Mesenchymal stem cell (in vitro differentiated cells and primary cell): ENCODE data around the gene CACNA1C.

Experiments used
- DNase-seq: peaks from one replicate; pipeline ENCODE4 v3.0.0-alpha.2; 2013
- H2AFZ ChIP-seq: one replicate; pipeline ENCODE4 v1.6.1; 2013; ENCODE audit warnings: low read depth, mild to moderate bottlenecking, control low read depth, inconsistent platforms, low read length, moderate library complexity
- H2AK5ac ChIP-seq: 2 replicates; pipeline ENCODE4 v1.6.1; 2013; ENCODE audit warnings: low read length, moderate library complexity, mild to moderate bottlenecking, inconsistent platforms; ENCODE audit not compliant: severe bottlenecking
- H2BK120ac ChIP-seq: one replicate; pipeline ENCODE4 v1.6.1; 2013; ENCODE audit warnings: low read depth, mild to moderate bottlenecking, inconsistent platforms, low read length, moderate library complexity
- H2BK12ac ChIP-seq, 2 experiments: one replicate each; pipeline ENCODE4 v1.6.1; 2013; ENCODE audit warnings: inconsistent platforms in 2 of 2, low read length in 2 of 2, mild to moderate bottlenecking in 2 of 2, moderate library complexity in 2 of 2, control low read depth in 1 of 2
- H2BK15ac ChIP-seq: one replicate; pipeline ENCODE4 v1.6.1; 2013; ENCODE audit warnings: mild to moderate bottlenecking, low read depth, inconsistent platforms; ENCODE audit not compliant: poor library complexity, severe bottlenecking
- H2BK5ac ChIP-seq: 2 replicates; pipeline ENCODE4 v1.6.1; 2013; ENCODE audit warnings: low read depth, mild to moderate bottlenecking, low read length, control low read depth, inconsistent platforms; ENCODE audit not compliant: poor library complexity, severe bottlenecking
- H3K14ac ChIP-seq, 2 experiments: one replicate each; pipeline ENCODE4 v1.6.1; 2013; ENCODE audit warnings: inconsistent platforms in 2 of 2, low read length in 2 of 2, control low read depth in 1 of 2, mild to moderate bottlenecking in 1 of 2, moderate library complexity in 1 of 2
- H3K18ac ChIP-seq, 2 experiments: one replicate each; pipeline ENCODE4 v1.6.1; 2013; ENCODE audit warnings: inconsistent platforms in 2 of 2, low read length in 2 of 2, control low read depth in 1 of 2, low read depth in 1 of 2, mild to moderate bottlenecking in 1 of 2
- H3K23ac ChIP-seq, 2 experiments: one replicate each; pipeline ENCODE4 v1.6.1; 2013; ENCODE audit warnings: inconsistent platforms in 2 of 2, low read length in 2 of 2, mild to moderate bottlenecking in 2 of 2, moderate library complexity in 2 of 2, control low read depth in 1 of 2
- H3K27ac ChIP-seq: 2 replicates; pipeline ENCODE4 v1.5.1; 2013; ENCODE audit warnings: mild to moderate bottlenecking, moderate library complexity, low read length, control low read depth, inconsistent platforms; ENCODE audit not compliant: poor library complexity, severe bottlenecking
- H3K27me3 ChIP-seq, 2 experiments: 2 replicates each; pipeline versions ENCODE4 v1.6.1 to v1.7.0; 2013; ENCODE audit warnings: low read length in 2 of 2, mild to moderate bottlenecking in 2 of 2, moderate library complexity in 2 of 2, control low read depth in 1 of 2, inconsistent platforms in 1 of 2; ENCODE audit not compliant: control insufficient read depth in 1 of 2, insufficient read depth in 1 of 2
- H3K36me3 ChIP-seq, 2 experiments: 2 replicates each; pipeline versions ENCODE4 v1.6.1 to v1.7.0; 2013; ENCODE audit warnings: low read length in 2 of 2, control low read depth in 1 of 2, inconsistent platforms in 1 of 2, low read depth in 1 of 2, mild to moderate bottlenecking in 1 of 2; ENCODE audit not compliant: insufficient read depth in 2 of 2, control insufficient read depth in 1 of 2
- H3K4ac ChIP-seq, 2 experiments: one replicate each; pipeline ENCODE4 v1.6.1; 2013; ENCODE audit warnings: inconsistent platforms in 2 of 2, low read length in 2 of 2, mild to moderate bottlenecking in 2 of 2, moderate library complexity in 2 of 2, control low read depth in 1 of 2, low read depth in 1 of 2
- H3K4me1 ChIP-seq: 2 replicates; pipeline ENCODE4 v1.6.1; 2013; ENCODE audit warnings: low read depth, low read length, control low read depth; ENCODE audit not compliant: control insufficient read depth, insufficient read depth
- H3K4me2 ChIP-seq: 2 replicates; pipeline ENCODE4 v1.6.1; 2013; ENCODE audit warnings: low read length, mild to moderate bottlenecking, inconsistent platforms; ENCODE audit not compliant: poor library complexity, severe bottlenecking
- H3K4me3 ChIP-seq, 2 experiments: 2 replicates each; pipeline versions ENCODE4 v1.5.1 to v1.7.0; 2013; ENCODE audit warnings: low read length in 2 of 2, mild to moderate bottlenecking in 2 of 2, control low read depth in 1 of 2, low read depth in 1 of 2; ENCODE audit not compliant: insufficient read depth in 1 of 2
- H3K79me1 ChIP-seq: replicated peaks from 2 replicates; pipeline ENCODE4 v1.6.1; 2013; ENCODE audit warnings: mild to moderate bottlenecking, control low read depth, low read length, inconsistent platforms; ENCODE audit not compliant: poor library complexity, severe bottlenecking
- H3K9ac ChIP-seq: 2 replicates; pipeline ENCODE4 v1.7.0; 2013; ENCODE audit warnings: mild to moderate bottlenecking, low read length, moderate library complexity
- H3K9me3 ChIP-seq: 2 replicates; pipeline ENCODE4 v1.7.0; 2013; ENCODE audit warnings: mild to moderate bottlenecking, low read length; ENCODE audit not compliant: control insufficient read depth
- H4K8ac ChIP-seq: one replicate; pipeline ENCODE4 v1.6.1; 2013; ENCODE audit warnings: inconsistent platforms, mild to moderate bottlenecking, low read length, moderate library complexity
- H4K91ac ChIP-seq: one replicate; pipeline ENCODE4 v1.6.1; 2013; ENCODE audit warnings: mild to moderate bottlenecking, low read length, inconsistent platforms
- WGBS: methylation state at CpG from one replicate; pipeline ENCODE4 v1.1.7; 2013; ENCODE audit warnings: mixed read lengths; 5-methylcytosine and 5-hydroxymethylcytosine counted together

CACNA1C gene

DNA sequence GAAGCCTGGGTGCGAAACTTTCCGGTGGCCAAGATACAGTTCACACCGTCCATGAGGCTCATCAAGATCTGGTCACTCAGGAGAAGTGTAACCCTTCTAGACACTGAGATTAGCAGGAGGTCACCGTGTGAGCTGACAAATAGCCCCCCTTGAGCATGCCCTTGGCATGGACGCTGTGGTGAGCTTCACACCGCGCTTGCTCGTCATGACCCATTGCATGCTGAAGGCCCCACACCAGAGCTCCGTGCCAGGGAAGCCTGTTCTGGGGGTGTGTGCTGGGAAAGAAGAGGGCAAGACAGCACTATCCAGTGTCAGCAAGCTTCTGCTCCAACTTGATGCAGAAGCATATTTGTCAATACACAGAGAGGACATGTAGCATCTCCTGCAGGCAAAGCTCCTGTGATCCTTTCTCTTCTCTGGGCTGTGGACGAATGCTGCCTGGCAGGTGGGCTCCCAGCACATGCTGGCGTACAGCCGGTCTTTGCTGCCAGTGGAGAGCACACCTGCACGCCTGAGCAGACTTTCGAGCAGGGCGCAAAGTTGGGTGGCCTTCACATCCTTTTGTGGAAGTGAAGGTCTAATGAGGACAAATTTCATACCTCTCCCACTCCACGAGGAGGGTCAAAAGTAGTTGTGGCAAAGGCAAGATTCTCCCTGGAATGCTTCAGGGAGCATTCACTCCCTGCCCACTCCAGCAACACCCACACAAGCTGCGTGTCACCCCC is 615.1 kb downstream of the CACNA1C start:
- Histone ChIP-seq H3K4me2 (no peak overlapping the region), H3K36me3 (peaks cover 3 to 87% of the 10 kb centered on the region in 2 experiments), H4K8ac (no peak overlapping the region), H3K27me3 (peaks cover 0 to 10% of the 10 kb centered on the region in 2 experiments), H4K91ac (no peak overlapping the region), H2BK5ac (no peak overlapping the region), H3K27ac (no peak overlapping the region), H3K79me1 (no peaks in the 10 kb centered on the region), H3K4me1 (no peaks in the 10 kb centered on the region), H2AFZ (no peak overlapping the region), H3K18ac (no peak overlapping the region), H3K4me3 (no peak overlapping the region), H2BK120ac (no peak overlapping the region), H3K9me3 (no peaks in the 10 kb centered on the region), H2BK12ac (no peak overlapping the region), H3K23ac (no peak overlapping the region), H2AK5ac (no peak overlapping the region), H3K9ac (no peak overlapping the region), H2BK15ac (no peak overlapping the region), H3K4ac (no peak overlapping the region), H3K14ac (no peak overlapping the region)
- WGBS, result 93% methylated on average over 17 of the region's 17 CpGs
- DNase-seq, result no peak

DNA sequence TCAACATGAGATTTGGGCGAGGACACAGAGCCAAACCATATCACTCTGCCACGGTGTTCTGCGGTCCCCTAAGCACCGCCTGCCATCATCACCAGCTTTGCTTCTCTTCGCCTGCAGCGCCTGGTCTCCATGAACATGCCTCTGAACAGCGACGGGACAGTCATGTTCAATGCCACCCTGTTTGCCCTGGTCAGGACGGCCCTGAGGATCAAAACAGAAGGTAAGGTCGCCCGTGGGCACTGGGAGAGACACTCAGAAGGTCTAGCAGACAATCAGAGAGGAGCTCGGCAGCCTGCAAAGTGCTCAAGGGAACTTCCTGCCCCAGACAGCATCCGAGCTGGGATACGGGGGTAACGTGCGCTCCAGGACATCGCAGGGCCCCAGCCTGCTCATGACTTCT is 616.0 kb downstream of the CACNA1C start:
- H2BK12ac ChIP-seq, result no peak overlapping the region
- H2AFZ ChIP-seq, result no peak overlapping the region
- H3K4me3 ChIP-seq, result no peak overlapping the region
- H2AK5ac ChIP-seq, result no peak overlapping the region
- no peaks in the 10 kb centered on the region for H3K79me1 ChIP-seq
- H3K9ac ChIP-seq, result no peak overlapping the region
- no peak overlapping the region for H2BK15ac ChIP-seq
- no peak overlapping the region for H2BK120ac ChIP-seq
- H3K4me2 ChIP-seq, result no peak overlapping the region
- H3K36me3 ChIP-seq, result peaks cover 3 to 83% of the 10 kb centered on the region in 2 experiments
- no peaks in the 10 kb centered on the region for H3K4me1 ChIP-seq
- H3K9me3 ChIP-seq, result no peaks in the 10 kb centered on the region
- 93% methylated on average over 17 of the region's 17 CpGs for WGBS
- no peak overlapping the region for H2BK5ac ChIP-seq
- no peak overlapping the region for H3K18ac ChIP-seq
- H3K4ac ChIP-seq, result no peak overlapping the region
- peaks cover 0 to 10% of the 10 kb centered on the region in 2 experiments for H3K27me3 ChIP-seq
- no peak overlapping the region for H3K23ac ChIP-seq
- no peak overlapping the region for H4K91ac ChIP-seq
- H4K8ac ChIP-seq, result no peak overlapping the region
- H3K27ac ChIP-seq, result no peak overlapping the region
- H3K14ac ChIP-seq, result no peak overlapping the region
- DNase-seq, result no peak

DNA sequence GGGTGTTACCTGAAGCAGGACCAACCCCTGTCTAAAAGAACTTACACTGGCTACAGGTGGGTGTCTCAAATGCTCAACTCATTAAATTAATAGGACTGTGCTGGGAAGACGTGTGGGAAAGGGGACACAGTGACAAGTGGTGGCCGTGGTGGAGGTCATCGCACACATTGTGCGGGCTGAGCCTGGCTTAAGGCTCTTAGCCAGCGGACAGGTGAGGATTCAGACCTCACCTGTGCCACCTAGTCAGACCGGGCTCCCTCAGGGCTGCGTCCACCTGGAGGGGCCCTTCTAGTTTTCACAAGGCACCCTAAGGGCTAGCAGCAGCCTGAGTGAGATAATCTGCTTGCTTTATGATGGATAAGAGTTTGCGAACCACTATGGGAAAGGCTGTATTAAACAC is 616.8 kb downstream of the CACNA1C start:
- no peaks in the 10 kb centered on the region for H3K4me1 ChIP-seq
- no peak overlapping the region for H3K27ac ChIP-seq
- no peak overlapping the region for H2BK15ac ChIP-seq
- H2AK5ac ChIP-seq, result no peak overlapping the region
- no peak overlapping the region for H3K4me3 ChIP-seq
- H3K18ac ChIP-seq, result no peak overlapping the region
- H4K91ac ChIP-seq, result peak overlapping the region; percentile 21
- no peak for DNase-seq
- no peak overlapping the region for H2AFZ ChIP-seq
- peaks cover 3 to 76% of the 10 kb centered on the region in 2 experiments for H3K36me3 ChIP-seq
- H3K79me1 ChIP-seq, result no peaks in the 10 kb centered on the region
- no peak overlapping the region for H3K9ac ChIP-seq
- peaks cover 0 to 10% of the 10 kb centered on the region in 2 experiments for H3K27me3 ChIP-seq
- H3K23ac ChIP-seq, result no peak overlapping the region
- no peak overlapping the region for H2BK120ac ChIP-seq
- H4K8ac ChIP-seq, result no peak overlapping the region
- H3K14ac ChIP-seq, result no peak overlapping the region
- H2BK5ac ChIP-seq, result no peak overlapping the region
- 93% methylated on average over 8 of the region's 8 CpGs for WGBS
- no peak overlapping the region for H3K4me2 ChIP-seq
- no peaks in the 10 kb centered on the region for H3K9me3 ChIP-seq
- H3K4ac ChIP-seq, result no peak overlapping the region
- H2BK12ac ChIP-seq, result no peak overlapping the region

DNA sequence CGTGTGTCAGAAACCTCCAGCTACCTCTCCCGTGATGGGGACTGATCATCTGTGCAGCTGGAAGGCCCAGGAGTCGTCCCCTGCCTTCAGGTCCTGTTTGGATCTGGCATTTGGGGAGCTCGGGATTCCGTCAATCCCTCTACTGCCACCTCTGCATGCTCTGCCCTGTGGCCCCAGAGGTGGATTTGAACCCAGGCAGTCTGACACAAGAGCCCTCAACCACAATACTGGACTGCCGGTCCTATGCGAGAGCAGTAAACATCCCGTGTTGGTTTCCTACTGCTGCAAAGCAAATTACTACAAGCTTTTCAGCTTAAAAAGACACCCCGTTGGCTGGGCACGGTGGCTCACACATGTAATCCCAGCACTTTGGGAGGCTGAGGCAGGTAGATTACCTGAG is 620.1 kb downstream of the CACNA1C start:
- Histone ChIP-seq H2BK5ac (no peak overlapping the region), H4K8ac (no peak overlapping the region), H3K9ac (no peak overlapping the region), H2AK5ac (no peak overlapping the region), H2BK120ac (no peak overlapping the region), H3K23ac (no peak overlapping the region), H3K79me1 (no peaks in the 10 kb centered on the region), H3K36me3 (peaks cover 0 to 57% of the 10 kb centered on the region in 2 experiments), H3K18ac (no peak overlapping the region), H2BK12ac (no peak overlapping the region), H3K4me2 (no peak overlapping the region), H3K27me3 (peaks cover 0 to 21% of the 10 kb centered on the region in 2 experiments), H4K91ac (no peak overlapping the region), H3K9me3 (no peaks in the 10 kb centered on the region), H3K4me1 (no peaks in the 10 kb centered on the region), H3K27ac (no peak overlapping the region), H3K14ac (no peak overlapping the region), H2BK15ac (no peak overlapping the region), H3K4me3 (no peak overlapping the region), H3K4ac (no peak overlapping the region), H2AFZ (no peak overlapping the region)
- no peak for DNase-seq
- WGBS, result 93% methylated on average over 10 of the region's 10 CpGs
